SK-N-SH (cell line): Measurements from ENCODE around the gene DNAH1.

Experiments used
- CHD2 ChIP-seq: fragments of 150-350 bp; IDR thresholded peaks from 2 replicates; pipeline ENCODE4 v1.6.1; 2018; ENCODE audit warnings: low read length; ENCODE audit not compliant: partially characterized antibody
- CTCF ChIP-seq: fragments of 200-600 bp; sonication (generic); IDR thresholded peaks from 2 replicates; pipeline ENCODE4 v1.6.1; 2017; ENCODE audit warnings: antibody characterized with exemption, mild to moderate bottlenecking, moderate library complexity
- EZH2phosphoT487 ChIP-seq: fragments of 200-600 bp; sonication (generic); IDR thresholded peaks from 2 replicates; pipeline ENCODE4 v1.6.1; 2017; ENCODE audit warnings: low read depth, mixed run types, mild to moderate bottlenecking, antibody characterized with exemption, moderate library complexity, borderline replicate concordance
- MEF2A ChIP-seq: IDR thresholded peaks from 2 replicates; pipeline ENCODE4 v1.4.0; 2012; ENCODE audit warnings: low read depth, borderline replicate concordance
- REST ChIP-seq: IDR thresholded peaks from 2 replicates; pipeline ENCODE4 v1.6.1; 2012; ENCODE audit warnings: mild to moderate bottlenecking, low read depth, low read length, moderate library complexity
- SMC3 ChIP-seq: IDR thresholded peaks from 2 replicates; pipeline ENCODE4 v1.6.1; 2012; ENCODE audit warnings: low read depth, low read length, improper control_type of control experiment

- TF ChIP-seq CTCF, result no peak
- TF ChIP-seq MEF2A, result no peak
- no peak for TF ChIP-seq CHD2
- no peak for TF ChIP-seq EZH2phosphoT487
- no peak for TF ChIP-seq REST
- TF ChIP-seq SMC3, result no peak
Measured at GRCh38 chr3:52299247-52299878, 16.8 kb upstream of the DNAH1 start.
